Lower lobe of right lung (tissue), 2 donors: Measurements from ENCODE around the gene PRIMA1. TPM values are rescaled to one million over a fixed set of nuclear protein-coding genes. Genes with fewer than 3 reads are reported as not detected.
A peak's percentile ranks its signal among the peaks of the same experiment; 100 is the strongest.

Experiments used
- ATAC-seq, 2 donors: fragments of 200-7000 bp; cut with Tn5 transposase; one replicate each; pipeline ENCODE4 v1.9.1; 2020 to 2022; ENCODE audit warnings: mild to moderate bottlenecking in 2 of 2, moderate library complexity in 2 of 2
- DNase-seq: peaks from one replicate; pipeline ENCODE4 v3.0.0-alpha.2; 2020
- H3K27ac ChIP-seq: fragments of 200-600 bp; one replicate; pipeline ENCODE4 v1.8.0; 2022
- H3K27me3 ChIP-seq: fragments of 200-600 bp; one replicate; pipeline ENCODE4 v1.8.0; 2022; ENCODE audit warnings: low read depth
- H3K36me3 ChIP-seq: fragments of 200-600 bp; one replicate; pipeline ENCODE4 v1.8.0; 2022; ENCODE audit warnings: mild to moderate bottlenecking
- H3K4me1 ChIP-seq: fragments of 200-600 bp; one replicate; pipeline ENCODE4 v1.8.0; 2022
- H3K4me3 ChIP-seq: fragments of 200-600 bp; one replicate; pipeline ENCODE4 v1.8.0; 2022; ENCODE audit warnings: mild to moderate bottlenecking
- H3K9me3 ChIP-seq: fragments of 200-600 bp; one replicate; pipeline ENCODE4 v1.8.0; 2022
- CTCF ChIP-seq: fragments of 200-600 bp; IDR thresholded peaks from one replicate; pipeline ENCODE4 v1.8.0; 2022; ENCODE audit warnings: antibody characterized with exemption, mild to moderate bottlenecking
- intact Hi-C: fragments of 100-400 bp; cut with DNase I; formaldehyde crosslinking; loops from one replicate; pipeline ENCODE4 v1.11.0; 2022
- total RNA-seq: library from RNA; stranded (reverse); fragmentation: NEBNext Ultra II Directional; extraction: Animal tissue kit (Norgen Biotek cat#: 25700); gene quantifications from one replicate; pipeline ENCODE4 v1.2.1, GENCODE V29; 2021
- donor health status: DM: no; HTN: yes; CAD: no; lungs with severe emphysema.

PRIMA1 gene
- total RNA-seq, 1 donor from 2014 or later = 3.0 TPM

DNA sequence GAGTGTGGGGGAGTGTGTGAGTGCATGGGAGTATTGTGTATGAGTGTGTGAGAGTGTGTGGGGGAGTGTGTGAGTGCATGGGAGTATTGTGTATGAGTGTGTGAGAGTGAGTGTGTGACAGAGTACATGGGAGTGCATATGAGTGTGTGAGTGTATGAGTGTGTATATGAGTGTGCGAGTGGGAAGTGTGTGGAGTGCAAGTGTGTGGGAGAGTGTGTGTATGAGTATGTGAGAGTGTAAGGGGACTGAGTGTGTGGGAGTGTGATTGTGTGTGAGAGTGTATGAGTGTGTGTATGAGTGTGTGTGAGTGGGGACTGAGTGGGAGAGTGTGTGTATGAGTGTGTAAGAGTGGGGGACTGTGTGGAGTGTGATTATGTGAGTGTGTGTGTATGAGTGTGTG is 40.7 kb downstream of the PRIMA1 start:
- intact Hi-C loops = no loop called here
- H3K4me3 ChIP-seq = no peak overlapping the region
- H3K36me3 ChIP-seq = no peaks in the 10 kb centered on the region
- H3K9me3 ChIP-seq = no peaks in the 10 kb centered on the region
- no peaks in the 10 kb centered on the region for H3K4me1 ChIP-seq
- no peak overlapping the region for H3K27ac ChIP-seq
- TF ChIP-seq CTCF = no peak
- peaks cover 13% of the 10 kb centered on the region for H3K27me3 ChIP-seq
- ATAC-seq (no peak), DNase-seq (no peak)

DNA sequence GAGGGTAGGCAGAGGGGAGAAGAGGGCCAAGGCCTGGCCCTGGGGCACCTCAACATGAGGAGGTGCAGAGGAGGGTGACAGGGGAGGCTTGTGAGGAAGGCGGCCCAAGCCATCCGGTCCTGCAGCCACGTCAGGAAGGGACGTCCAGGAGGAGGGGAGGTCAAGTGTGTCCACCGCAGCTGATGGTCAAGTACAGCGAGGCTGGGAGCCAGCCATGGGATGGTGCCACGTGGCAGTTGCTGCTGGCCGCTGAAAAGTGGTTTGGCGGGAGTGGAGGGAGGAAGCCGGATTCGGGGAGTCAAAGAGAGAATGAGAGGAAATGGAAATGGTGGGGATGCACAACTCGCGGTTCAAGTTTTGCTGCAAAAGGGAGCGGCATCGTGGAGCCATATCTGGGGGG is 41.2 kb downstream of the PRIMA1 start:
- peak in 1 of 2 donors; percentile 10 for ATAC-seq
- intact Hi-C loops = no loop called here
- Histone ChIP-seq H3K9me3 (no peaks in the 10 kb centered on the region), H3K4me3 (no peak overlapping the region), H3K27me3 (peaks cover 13% of the 10 kb centered on the region), H3K36me3 (no peaks in the 10 kb centered on the region), H3K4me1 (no peaks in the 10 kb centered on the region), H3K27ac (no peak overlapping the region)
- no peak for DNase-seq
- no peak for TF ChIP-seq CTCF

DNA sequence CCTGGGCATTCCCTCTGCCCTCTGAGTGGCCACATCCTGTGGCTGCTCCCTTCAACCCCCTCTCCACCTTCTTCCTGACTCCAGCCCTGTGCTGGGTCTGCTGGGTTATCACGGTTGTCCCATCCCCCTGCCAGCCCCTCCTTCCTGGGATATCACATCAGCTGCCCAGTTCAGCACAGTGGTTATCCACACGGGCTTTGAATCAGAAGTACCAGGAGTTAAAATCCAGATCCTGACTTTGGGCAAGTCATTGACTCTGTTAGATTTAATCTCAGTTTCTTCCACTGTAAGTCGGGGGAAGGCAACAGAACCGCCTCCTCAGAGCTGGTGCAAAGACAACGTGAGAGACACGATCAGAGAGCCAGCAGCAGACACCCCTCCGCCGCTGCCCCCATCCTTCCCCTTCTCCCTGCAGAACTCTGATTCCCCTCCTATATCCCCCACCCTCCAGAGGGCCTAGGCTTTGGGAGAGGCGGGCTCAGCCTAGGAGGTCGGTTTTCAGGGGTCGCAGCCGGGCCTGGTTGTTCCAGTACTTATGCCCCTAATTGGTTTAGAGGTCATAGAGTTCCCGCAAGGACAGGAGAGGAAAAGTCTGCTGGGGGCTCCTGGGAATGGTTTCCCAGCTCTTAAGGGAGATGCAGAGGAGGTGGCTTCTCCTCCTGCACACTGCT is 42.5 kb downstream of the PRIMA1 start:
- no peak overlapping the region for H3K27ac ChIP-seq
- H3K27me3 ChIP-seq = peaks cover 13% of the 10 kb centered on the region
- ATAC-seq = no peak
- DNase-seq = no peak
- no peaks in the 10 kb centered on the region for H3K9me3 ChIP-seq
- intact Hi-C loops = no loop called here
- no peak overlapping the region for H3K4me3 ChIP-seq
- no peaks in the 10 kb centered on the region for H3K36me3 ChIP-seq
- no peaks in the 10 kb centered on the region for H3K4me1 ChIP-seq
- no peak for TF ChIP-seq CTCF

DNA sequence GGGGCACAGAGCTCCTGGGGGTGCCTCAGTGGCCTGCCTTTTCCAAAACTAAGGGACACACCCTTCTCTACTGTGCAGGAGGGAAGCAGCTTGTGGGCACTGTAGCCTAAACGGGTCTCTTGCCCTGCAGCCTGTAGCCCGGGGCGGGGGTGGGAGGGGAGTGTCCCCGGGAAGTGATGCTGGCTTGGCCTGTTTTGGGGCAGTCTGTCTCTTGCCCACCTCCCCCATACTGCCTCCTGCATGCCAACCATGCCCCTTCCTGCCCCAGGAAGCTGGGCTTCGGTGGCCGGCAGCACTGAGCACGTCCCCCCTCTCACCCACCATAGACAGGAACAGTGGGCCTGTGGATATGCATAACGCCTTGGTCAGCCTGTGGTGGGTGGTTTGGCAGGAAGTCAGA is 43.4 kb downstream of the PRIMA1 start:
- peaks cover 13% of the 10 kb centered on the region for H3K27me3 ChIP-seq
- TF ChIP-seq CTCF = no peak
- no peaks in the 10 kb centered on the region for H3K36me3 ChIP-seq
- intact Hi-C loops = no loop called here
- no peak overlapping the region for H3K27ac ChIP-seq
- DNase-seq (no peak), ATAC-seq (peak in 1 of 2 donors; percentile 6)
- H3K9me3 ChIP-seq = no peaks in the 10 kb centered on the region
- no peaks in the 10 kb centered on the region for H3K4me1 ChIP-seq
- no peak overlapping the region for H3K4me3 ChIP-seq

GRCh38 chr14:93744176-93744575 is 44.1 kb downstream of the PRIMA1 start:
- no peaks in the 10 kb centered on the region for H3K36me3 ChIP-seq
- no peak for ATAC-seq
- H3K9me3 ChIP-seq = no peaks in the 10 kb centered on the region
- intact Hi-C loops = no loop called here
- H3K4me3 ChIP-seq = no peak overlapping the region
- no peak for DNase-seq
- H3K27ac ChIP-seq = no peak overlapping the region
- no peak for TF ChIP-seq CTCF
- no peaks in the 10 kb centered on the region for H3K4me1 ChIP-seq
- H3K27me3 ChIP-seq = peaks cover 13% of the 10 kb centered on the region
